Fibroblast of the aortic adventitia (primary cell): ENCODE data around the gene ZPLD1. TPM values are rescaled to one million over a fixed set of nuclear protein-coding genes. Genes with fewer than 3 reads are reported as not detected.

ENCODE experiments used
- DNase-seq: peaks from one replicate; pipeline ENCODE4 v3.0.0-alpha.2; 2010; ENCODE audit warnings: low read depth
- H3K4me3 ChIP-seq: 2 replicates; pipeline ENCODE4 v1.5.1; 2011; ENCODE audit warnings: low read depth, mild to moderate bottlenecking, control low read depth, low read length, moderate library complexity
- total RNA-seq: library from RNA; depleted of rRNA; stranded (reverse); fragments of >200 nt; gene quantifications from 2 replicates; pipeline ENCODE4 v1.2.3, GENCODE V29; 2012; ENCODE audit warnings: low replicate concordance
- TF ChIP-seq, protein P1 (sequence below): IDR thresholded peaks from 2 replicates; pipeline ENCODE4 v1.5.1; 2011; ENCODE audit warnings: mild to moderate bottlenecking, low read length, control low read depth, inconsistent platforms; ENCODE audit not compliant: insufficient read depth

Gene ZPLD1
- total RNA-seq, 1 donor: 0.45 TPM

DNA sequence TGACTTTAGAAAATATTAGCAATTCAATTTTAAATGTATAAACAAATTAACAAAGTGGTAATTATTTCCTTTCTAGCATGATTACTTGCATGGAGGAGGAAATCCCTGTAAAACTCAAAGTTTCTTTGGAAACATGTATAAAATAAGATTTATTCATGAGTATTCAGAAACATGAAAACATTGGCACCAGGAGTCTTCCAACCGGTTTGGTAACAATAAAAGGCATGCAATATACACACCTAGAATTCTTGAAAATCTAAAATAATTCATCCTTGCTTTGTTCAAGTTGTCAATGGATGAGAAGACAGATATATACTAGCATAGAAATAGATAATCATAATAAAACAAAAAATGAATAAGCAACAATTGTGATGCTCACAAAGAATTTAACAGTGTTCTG lies 76.4 kb downstream of the ZPLD1 start:
- H3K4me3 ChIP-seq: no peak overlapping the region
- DNase-seq: no peak
- TF ChIP-seq, protein P1, sequence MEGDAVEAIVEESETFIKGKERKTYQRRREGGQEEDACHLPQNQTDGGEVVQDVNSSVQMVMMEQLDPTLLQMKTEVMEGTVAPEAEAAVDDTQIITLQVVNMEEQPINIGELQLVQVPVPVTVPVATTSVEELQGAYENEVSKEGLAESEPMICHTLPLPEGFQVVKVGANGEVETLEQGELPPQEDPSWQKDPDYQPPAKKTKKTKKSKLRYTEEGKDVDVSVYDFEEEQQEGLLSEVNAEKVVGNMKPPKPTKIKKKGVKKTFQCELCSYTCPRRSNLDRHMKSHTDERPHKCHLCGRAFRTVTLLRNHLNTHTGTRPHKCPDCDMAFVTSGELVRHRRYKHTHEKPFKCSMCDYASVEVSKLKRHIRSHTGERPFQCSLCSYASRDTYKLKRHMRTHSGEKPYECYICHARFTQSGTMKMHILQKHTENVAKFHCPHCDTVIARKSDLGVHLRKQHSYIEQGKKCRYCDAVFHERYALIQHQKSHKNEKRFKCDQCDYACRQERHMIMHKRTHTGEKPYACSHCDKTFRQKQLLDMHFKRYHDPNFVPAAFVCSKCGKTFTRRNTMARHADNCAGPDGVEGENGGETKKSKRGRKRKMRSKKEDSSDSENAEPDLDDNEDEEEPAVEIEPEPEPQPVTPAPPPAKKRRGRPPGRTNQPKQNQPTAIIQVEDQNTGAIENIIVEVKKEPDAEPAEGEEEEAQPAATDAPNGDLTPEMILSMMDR: no peak

DNA sequence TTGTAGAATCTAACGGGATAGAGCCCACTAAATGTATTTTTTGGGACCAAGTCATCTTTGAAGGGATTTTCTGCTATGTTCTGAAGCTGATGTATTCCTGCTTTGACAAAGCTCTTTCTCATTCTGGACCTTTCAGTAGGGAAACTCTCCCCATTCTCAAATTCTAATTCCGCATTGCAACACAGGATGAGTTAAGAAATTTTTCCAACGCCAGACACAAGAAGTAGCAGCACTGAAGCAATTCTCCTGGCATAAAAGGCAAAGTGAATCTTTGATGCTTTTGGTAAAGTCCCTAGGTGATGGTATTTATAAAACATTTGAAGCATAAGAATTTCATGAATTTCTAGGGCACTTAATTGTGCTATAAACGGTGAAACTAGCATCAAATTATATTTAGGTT lies 76.8 kb downstream of the ZPLD1 start:
- TF ChIP-seq, protein P1: no peak
- no peak overlapping the region for H3K4me3 ChIP-seq
- DNase-seq: no peak

DNA sequence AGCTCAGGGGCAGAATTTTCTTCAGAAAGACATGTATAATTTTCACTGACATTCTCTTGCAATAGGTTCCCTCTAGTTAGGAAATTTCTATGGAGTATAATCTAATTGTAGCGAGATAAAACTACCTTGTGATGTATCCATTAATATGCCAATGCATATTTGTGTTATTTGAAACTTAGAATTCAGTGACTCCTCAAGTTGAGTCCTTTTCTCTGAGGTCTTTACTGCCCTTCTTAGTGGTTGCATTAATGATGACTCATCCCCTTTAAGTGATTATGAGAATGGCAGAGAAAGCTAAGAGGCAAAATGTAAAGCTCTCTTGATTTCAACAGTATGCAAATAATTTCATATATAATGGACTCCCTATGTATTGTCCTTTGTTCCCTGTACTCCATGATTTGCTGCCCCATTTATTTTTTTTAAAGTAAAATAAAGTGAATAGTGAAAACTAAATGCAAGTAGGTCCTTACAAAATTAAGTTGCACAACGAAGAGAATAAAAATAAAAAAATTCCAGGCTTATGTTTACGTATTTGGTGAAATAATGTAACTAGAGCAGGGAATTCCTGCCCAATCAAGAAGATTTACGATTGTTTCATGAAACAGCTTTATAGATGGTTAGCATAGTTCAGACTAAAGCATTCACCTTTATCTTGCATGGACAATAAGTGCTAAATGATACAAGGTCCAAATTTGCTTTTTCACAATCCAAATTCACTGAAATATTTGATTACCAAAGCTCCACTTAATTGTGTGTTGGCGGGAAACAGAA lies 78.1 kb downstream of the ZPLD1 start:
- DNase-seq: no peak
- TF ChIP-seq, protein P1: no peak
- H3K4me3 ChIP-seq: no peak overlapping the region

DNA sequence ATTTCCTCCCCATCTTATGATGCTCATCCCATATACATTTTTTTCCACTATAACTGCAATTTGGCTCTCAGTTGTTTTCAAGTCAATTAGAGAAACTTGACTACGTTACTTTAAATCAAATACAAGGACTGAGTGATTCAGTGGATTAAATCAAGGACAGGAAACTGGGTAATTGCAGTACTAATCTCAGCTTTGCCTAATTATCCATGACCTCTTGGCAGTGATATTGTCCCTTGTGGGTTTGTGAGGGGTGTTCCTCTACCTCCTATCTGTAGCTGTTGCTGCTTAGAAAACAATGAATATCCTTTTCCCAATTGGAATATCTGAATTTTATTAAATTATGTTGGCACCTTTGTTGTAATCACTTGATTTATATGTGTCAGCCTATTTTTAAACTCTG lies 79.4 kb downstream of the ZPLD1 start:
- TF ChIP-seq, protein P1: no peak
- no peak overlapping the region for H3K4me3 ChIP-seq
- DNase-seq: no peak

- TF ChIP-seq, protein P1: no peak
- DNase-seq: no peak
- H3K4me3 ChIP-seq: no peak overlapping the region
These were observed 86.4 kb downstream of the ZPLD1 start for GRCh38 chr3:102521246-102521645.

DNA sequence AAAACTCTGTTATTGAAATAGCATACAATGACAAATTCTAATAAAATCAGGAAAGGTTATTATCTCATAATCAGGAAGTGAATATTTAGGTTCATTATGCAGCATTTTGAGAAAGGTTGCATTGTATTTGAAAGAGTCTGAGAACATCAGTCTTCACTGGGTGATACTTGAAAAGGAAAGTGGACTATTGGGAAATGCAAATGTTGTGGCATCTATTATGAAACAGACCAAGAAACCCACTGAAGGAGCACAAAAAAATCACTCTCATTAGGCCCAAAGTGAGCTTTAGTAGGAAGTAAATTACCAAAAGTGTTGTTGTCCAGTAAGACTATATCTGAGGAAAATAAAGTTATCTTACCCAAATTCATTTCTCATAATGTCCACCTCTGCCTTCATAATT lies 90.8 kb downstream of the ZPLD1 start:
- no peak overlapping the region for H3K4me3 ChIP-seq
- TF ChIP-seq, protein P1: no peak
- no peak for DNase-seq

- DNase-seq: no peak
These were observed 92.0 kb downstream of the ZPLD1 start for GRCh38 chr3:102526865-102527264.

More at GRCh38 chr3:102526865-102527264, 92.0 kb downstream of the ZPLD1 start:
- H3K4me3 ChIP-seq: no peak overlapping the region
- TF ChIP-seq, protein P1: no peak
